ENCODE measurements around the gene PAPPA2.

Gene PAPPA2

DNA sequence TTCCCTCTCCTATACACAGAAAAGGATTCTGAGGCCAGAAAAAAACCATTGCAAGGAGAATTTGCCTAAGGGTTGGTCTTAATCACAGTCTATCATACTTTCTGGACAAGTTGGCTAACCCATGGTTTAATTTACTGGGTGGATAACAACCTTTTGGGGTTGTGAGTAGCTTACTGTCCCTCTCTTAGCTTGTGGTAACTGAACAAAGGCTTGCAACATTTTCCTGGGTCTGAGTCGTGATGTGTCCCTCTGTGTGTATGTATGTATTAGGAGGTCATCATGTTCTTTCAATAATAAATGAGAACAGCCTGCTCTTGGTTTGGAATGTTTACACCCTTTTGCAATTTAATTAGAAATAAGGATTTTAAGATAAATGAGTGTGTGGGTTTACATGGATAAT, 36.7 kb downstream of the PAPPA2 start:
- DNase-seq = no peak

DNA sequence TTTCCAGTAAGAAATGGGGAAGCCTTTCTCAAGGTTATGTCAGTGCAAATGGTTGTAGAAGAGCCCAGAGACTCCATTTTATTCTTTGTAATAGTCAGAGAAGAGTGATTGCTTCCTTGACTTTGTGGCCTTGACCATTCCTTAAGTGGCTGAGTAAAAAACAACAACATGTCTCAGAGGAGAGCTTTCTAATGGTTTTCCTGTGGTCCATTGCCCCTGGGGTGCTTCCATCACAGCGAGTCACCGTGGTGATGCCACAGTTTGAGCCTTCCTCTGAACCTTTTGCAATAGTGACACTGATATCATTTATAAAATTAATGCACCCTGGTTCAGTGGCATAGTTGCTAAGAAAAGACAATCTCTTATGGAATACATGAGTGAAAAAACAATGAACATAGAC, 38.6 kb downstream of the PAPPA2 start:
- DNase-seq = no peak

DNA sequence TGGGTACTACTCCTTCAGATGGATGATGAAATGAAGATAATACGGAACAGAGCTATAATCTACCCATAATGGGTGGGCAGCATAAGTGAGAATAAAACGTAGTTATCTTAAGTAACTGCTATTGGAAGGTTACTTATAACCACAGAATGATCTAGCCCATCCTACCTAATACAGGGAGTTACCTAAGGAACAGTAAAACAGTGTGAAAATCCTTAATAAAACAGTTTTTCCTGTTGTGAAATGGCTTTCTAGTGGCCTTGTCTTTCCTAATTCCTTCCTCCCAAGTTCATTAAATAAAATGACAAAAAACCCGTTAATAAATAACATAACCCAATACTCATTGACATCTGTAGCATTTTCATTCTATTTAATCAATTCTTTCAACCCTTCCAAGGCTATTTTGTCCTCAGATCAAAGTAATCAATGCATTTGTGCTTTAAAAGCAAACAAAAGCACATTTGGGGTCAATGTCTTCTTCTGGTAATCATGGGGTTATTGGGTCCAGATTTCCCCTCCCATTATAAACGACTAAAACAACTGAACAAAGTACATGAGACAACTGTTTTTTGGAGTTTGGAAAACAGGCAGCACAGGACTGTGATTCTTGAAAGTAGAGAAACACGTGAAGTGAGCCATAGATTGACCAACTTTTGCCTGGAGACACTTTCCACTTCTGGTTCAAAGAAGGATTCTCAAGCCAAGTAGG, 42.0 kb downstream of the PAPPA2 start:
- DNase-seq = no peak

DNA sequence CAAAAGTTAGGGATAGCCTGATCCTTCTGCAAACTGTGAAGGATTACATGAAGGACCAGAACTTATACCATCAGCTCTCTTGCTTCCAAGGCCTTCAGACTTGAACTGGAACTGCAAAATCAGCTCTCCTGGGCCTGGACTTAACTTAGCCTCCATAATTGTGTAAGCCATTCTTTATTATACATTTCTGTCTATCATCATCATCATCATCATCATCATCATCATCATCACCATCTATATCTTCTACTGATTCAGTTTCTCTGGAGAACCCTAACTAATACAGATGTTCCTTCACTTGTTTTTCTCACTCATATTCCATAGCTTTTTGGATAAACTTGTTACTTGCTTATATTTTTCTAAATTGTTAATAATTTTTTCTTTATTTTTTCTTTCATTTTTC, 50.0 kb downstream of the PAPPA2 start:
- no peak for DNase-seq

DNA sequence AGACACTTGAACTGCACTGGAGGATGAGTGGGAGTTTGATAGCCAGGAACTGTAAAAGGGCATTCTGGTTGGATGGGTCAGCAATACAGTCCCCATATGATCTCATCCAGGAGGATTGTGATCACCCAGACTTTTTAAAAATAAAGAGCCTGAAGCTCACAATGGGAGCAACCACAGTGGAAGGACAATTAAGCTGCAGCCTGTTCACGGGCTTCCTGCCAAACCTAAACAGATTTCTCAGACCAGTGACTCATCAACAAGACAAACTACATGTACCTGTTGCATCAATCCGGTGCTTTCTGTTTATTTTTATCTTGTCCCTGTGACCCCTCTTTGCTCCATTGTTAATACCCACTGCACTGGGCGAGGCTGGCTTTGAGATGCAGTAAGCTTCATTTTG, 52.3 kb downstream of the PAPPA2 start:
- DNase-seq = peak; percentile 9

DNA sequence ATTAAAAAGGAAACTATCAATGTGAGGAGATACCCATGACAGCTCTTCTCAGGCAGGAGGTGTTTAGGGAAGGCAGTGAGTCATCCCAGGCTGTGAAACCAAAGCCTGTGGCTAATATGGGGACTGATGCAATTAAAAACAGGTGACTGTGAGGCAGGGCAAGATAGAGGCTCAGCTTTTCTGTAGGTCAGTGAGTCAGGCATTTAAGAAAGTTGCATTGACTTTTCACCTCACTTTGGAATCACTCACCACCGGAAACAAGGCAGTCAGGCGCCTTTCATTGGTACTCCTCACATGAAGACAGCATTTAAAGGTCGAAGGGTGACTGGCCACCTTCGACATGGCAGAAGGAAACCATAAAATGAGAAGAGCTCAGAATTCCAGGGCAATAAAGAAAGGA, 54.5 kb downstream of the PAPPA2 start:
- DNase-seq = no peak

DNA sequence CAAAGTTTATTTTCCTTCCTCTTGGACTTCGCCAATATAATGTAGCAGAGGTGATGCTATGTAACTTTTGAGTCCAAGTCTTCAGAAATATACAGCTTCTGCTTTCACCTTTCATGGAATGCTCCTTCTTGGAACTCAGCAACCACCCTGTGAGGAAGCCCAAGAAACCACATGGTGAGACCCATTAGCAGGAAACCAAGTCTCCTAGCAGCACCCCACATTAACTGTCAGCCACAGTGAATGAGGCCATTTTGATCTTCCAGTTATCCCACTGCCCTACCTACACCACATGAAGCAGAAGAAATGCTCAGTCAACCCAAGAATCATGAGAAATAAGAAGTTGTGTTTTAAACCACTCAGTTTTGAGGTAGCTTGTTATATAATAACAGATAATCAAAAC, 58.2 kb downstream of the PAPPA2 start:
- DNase-seq = no peak

DNA sequence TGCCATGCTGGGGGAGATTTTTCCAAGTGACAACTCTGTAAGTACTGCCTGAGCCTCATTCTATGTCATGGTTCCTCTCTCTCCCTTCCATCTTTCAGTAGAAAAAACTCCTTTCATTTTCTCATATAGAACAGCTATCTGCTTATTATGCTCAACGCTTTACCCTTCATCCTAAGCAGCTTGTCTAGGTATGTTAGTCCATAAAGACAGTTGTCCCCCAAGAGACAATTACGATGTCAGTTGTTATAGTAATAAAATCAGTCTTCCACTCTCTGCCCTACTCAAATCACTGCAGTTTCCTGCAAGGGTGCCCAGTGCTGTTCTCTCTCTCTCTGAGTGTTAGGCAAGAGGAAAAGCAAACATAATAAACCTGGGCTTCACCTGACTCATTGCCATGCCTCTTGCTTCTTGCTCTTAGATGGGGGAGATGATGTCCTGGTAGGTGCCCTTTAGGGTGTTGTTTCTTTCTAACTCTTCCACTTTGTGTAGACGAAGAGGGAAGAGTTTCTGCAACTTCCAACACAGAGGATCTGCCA, 59.4 kb downstream of the PAPPA2 start:
- no peak for DNase-seq

DNA sequence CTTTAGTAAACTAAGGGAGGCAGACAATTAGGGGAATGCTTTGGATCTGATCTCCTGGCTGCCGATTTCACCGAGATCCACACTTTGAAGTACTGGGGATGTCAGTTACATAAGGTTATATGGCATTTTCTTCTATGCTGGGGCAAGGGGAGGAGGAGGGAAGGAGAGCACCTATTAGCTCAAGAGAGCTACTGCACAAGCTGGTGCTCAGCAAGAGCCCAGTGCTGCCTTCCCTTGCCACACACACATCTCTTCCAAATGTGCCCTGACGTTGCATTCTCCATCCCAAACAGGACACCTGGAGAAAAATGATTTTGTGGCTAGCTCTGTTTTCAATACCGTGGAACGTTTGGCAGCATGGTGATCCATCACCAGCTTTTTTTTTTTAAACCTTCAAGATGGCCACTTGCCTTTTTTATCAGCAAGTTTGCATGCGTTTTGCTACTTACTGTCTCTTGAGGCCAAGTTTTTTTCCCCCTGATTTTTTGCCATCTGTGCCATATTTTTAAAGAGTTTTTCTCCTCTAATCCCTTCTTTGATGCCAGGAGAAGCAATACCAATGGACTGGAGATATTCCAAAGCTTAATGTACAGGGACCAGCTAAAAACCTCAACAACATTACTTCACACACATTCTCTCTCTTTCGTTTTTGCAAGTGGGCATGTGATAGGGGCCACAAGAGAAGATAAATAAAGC, 66.6 kb downstream of the PAPPA2 start:
- DNase-seq = no peak

DNA sequence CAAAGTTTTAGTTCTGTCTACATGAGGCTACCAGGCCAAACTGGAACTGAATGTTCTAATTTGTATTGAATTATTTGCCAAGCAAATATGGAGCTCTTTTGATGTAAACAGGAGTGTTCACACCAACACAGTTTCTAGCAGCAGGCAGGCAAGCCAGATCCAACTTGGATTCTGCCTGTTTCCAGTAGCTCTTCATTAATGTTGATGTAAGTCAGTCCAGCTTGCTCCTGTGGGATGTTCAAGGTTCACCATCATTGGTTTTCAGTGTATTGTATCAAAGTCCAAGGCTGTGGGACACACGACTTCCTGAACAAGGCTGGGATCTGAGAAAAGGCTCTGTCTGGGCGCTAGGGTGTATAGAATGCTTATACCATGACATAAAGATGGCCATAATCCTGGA, 68.1 kb downstream of the PAPPA2 start:
- DNase-seq = no peak

DNA sequence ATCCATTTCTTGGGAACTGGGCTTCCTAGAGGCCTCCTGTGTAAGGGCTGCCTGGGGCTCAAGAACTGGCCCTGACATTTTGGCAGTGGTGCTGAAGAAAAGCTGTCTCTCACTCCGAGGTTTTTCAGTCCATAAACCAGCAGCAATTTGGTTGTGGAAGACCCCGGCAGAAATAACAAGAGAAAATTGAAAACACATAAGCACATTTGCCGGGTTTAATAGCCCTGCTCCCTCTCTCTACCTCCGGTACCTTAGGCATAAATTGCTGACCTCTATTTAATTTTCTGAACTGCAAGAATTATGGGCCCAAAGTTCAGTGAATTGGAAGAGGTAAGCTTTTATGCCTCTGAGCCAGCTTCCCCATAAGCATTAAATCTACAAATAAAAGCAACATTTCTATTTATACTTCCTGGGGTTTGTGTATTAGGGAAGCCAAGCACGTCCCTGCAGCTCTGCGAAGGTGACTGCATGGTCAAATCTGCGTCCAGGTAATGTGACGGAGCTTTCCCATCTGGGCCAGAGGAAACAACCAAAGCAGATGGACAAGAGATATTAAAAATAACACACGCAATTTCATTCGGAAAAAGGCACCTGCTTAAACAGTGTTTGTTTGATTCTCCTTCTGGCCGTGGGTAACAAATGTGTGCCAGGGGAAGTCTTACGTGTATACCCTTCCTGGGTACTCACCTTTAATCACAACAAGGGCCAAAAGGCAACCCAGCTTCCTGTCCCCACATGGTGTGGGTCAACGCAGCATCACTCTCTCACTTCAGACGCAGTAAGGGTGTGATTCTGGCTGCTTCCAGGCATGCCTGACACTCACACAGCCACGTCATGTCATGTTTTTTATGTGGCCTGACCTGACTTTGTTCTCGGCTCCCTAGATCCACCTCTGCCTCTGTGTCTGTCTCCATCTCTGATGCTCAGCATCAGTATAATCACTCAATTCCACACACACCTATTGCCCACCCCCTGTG, 69.2 kb downstream of the PAPPA2 start:
- DNase-seq = no peak

DNA sequence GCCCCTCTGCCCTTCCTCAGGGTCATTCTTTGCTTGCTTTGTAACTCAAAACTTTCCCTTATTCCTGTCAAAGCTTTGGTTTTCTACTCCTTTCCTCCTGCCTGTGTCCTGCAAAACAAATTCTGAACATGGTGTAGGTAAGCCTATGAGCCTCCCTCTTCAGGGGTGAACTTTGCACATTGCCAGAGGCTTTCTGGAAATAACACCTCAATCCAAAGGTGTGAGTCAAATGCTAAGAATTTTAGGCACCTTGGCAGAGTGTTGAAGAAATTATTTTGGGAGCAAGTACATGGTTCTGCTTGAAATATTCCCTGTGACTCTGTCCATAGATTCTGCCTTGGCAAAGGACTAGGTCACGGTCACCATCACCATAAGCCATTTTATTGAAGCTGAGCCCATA, 70.0 kb downstream of the PAPPA2 start:
- no peak for DNase-seq

DNA sequence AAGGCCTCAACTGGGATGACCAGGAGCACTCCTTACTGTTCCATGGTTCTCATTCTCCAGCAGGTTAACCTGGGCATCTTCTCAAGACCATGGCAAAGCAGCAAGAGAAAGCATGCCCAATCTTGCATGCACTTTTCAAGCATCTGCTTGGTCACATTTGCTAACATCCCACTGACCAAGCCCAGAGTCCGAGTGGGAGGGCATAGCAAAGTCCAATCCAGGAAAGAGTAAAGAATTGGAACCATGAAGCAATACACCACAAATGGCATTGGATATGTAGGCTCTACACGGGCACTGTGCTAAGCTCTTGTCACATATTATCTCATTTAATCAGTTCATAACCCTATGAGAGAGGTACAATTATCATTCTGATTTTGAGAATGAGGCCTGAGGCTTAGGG, 73.6 kb downstream of the PAPPA2 start:
- DNase-seq = no peak

DNA sequence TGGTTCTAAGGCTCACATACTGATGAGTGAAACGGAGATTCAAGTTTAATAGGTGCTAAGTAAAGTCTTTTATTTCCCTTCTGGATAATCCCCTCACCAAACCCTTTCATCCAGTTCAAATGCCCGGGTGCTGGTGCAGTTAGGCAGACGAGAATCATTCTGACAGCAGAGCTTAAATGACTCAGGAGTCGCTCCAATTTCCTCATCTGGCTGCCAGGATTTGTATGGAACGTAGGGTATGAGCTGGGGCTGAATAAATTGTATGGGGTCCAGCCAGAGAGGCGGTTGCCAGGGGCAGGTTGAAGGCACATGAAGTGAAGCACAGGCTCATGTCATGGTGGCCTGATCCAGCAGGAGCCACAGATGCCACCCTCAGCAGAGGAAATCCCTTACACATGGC, 76.0 kb downstream of the PAPPA2 start:
- DNase-seq = no peak

DNA sequence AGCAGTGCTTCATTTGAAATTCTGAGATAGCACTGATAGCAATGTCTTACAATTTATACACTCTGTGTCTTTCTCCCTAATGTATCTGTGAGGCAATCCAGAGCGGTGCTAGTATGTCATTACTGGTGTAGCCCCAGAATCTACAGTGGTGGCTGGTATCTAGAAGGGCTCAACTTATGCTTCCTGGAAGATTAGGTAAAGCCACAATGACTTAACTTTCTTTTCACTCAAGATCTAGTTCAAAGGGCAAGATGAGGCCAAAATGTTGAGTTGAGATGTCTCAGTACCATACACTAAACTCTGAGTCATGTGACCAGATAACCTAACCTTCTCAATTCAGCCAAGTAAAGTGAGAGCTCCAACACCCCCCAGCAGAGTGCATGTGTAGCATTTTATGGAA, 77.5 kb downstream of the PAPPA2 start:
- DNase-seq = no peak

DNA sequence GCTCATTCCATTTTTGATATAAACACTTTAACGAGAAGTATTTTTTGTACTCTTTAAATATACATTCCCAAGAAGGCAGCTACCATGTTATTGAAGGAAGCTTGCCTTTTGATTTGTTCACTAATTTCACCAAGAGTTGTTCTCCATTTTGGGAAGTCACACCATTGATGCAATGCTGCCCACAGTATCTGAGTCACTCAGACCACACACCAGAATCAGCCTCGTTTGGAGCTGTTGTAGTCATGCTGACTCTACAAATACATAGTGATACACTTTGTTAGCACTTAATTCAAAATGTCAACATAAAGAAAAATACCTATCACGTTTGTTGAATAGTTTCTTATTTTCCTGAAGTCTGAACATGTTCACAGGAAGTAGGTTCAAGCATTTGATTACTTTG, 78.7 kb downstream of the PAPPA2 start:
- no peak for DNase-seq

DNA sequence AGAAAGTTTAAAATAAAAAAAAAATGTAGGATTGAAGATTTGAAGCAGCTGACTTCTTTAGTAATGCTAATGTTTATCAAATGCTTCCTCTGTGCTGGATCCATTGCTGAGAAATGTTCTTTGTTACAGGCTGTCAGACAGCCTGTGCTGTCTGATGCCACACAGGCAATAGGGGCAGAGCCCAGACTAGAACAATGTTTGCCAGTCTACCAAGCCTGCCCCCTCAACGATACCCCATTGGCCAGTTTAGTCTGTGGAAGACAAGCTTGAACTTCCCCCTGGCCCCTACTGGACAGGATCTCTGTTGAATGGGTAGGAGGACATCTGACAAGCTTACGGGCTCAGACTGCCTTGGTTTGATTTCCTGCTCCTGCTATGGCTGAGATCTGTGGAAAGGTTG, 79.4 kb downstream of the PAPPA2 start:
- no peak for DNase-seq

DNA sequence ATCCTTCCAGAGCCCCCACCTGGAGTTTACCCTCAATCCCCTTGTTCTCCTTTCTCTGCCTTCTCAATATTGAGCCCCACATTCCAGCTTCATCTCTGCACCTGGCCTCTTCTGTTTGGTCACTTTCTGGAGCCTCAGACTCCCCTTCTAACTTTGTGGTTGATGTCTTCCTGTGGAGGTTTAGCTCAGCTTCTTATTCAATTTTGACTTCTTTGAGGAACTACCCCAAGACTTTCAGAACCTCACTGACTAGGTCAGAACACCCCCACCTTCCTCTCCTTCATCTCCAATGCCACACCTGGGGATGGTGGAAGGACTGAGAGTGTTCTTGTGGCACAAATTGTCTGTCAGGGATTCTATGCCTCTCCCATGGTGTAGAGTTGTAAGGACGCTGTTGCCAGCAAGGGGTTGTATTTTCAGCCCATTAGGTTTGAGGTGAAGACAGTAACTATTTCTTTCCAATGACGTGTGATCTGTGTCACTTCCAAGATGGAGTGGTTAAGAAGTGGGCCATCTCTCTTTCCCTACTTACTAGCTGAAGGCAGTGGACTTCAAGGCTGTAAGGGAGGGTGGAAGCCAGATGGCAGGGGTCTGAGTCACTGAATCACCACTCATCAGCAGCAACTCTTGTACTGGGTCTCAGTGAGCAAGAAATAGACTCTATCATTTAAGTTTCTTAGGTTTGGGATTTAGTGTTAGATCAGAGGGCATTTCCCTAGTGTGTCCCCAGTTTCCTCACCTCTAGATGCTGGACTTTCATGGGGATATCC, 80.6 kb downstream of the PAPPA2 start:
- DNase-seq = no peak

DNA sequence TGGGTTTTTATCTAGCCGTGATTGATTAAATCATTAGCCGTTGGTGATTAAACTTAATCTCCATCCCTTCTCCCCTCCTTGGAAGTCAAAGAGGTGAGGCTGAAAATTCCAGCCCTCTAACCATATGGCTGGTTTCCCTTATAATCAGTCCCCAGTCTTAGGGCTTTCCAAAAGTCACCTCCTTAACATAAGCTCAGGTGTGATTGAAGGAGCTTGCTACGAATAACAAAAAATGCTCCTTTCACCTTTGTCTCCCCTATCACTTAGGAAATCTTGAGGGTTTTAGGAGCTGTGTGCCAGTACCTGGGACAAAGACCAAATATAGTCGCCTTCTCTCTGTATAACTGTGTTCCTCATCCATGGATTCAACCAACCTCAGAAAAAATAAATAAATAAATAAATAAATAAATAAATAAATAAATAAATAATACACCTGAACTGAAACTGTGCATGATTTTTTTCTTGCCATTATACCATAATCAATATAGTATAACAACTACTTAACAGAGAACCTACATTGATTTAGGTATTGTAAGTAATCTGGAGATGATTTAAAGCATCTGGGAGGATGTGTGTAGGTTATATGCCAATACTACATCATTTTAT, 82.2 kb downstream of the PAPPA2 start:
- no peak for DNase-seq

DNA sequence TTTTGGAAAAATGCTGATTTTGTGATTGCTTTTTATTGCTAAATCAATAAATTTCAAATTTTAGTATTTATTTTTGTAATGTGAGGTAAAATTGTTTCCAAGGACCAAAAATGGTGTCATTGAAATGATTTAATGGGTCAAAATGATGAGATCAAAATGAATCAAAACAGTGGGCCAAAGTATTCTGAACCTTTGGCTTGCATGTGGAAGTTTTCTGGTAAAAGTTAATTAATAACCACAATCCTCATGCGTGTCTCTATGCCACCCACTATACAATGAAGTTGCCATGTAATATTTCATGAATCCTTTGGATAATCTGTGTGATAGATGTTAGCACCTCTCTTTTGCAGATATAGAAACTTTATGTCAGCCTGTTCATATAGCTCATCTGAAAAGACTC, 83.8 kb downstream of the PAPPA2 start:
- DNase-seq = no peak

DNA sequence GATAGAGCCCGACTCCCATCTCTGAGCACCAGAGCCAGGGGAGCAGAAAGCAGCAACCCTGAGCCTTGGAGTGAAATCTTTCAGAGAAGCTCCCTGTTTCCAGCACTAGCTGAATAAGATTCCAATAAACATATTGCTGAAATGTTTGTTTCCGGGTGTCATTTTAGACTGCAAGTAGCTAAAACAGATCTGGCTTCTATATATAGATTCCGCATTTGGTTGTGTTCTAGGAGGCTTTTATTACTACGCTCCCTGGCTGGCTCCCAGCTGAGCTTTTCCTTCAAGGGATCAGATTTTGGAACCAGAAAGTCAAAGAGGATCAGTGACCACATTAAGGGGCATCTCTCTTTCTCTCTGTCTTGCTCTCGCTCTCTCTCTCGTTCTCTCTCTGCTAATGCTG, 88.2 kb downstream of the PAPPA2 start:
- no peak for DNase-seq

Data from NCI-H748 treated with DMSO at 0.1 percent for 48 hours (cell line).